Measurements from ENCODE around the gene DOK6. TPM values are rescaled to one million over a fixed set of nuclear protein-coding genes. Genes with fewer than 3 reads are reported as not detected.

DOK6 gene
- total RNA-seq, 1 donor from 2014 or later = 0.43 TPM

GRCh38 chr18:69839497-69839896 lies 438.8 kb downstream of the DOK6 start:
- Histone ChIP-seq H3K4me1 (peaks cover 6% of the 10 kb centered on the region), H3F3A (ENCODE audit: low read depth) (no peaks in the 10 kb centered on the region), H3K4me3 (no peak overlapping the region), H3K27ac (no peak overlapping the region), H4K20me1 (ENCODE audit: low read depth) (no peaks in the 10 kb centered on the region), H2AFZ (replicated peaks) (no peak overlapping the region), H3K9me3 (ENCODE audit: low read depth) (no peaks in the 10 kb centered on the region), H3K27me3 (no peaks in the 10 kb centered on the region), H3K4me2 (no peak overlapping the region), H3K79me2 (ENCODE audit: low read depth) (no peaks in the 10 kb centered on the region), H3K9ac (no peak overlapping the region), H3K36me3 (no peaks in the 10 kb centered on the region)
- H3K36me3 Mint-ChIP-seq = peaks cover 1% of the 10 kb centered on the region
- TF ChIP-seq EZH2phosphoT487 (IDR thresholded peaks at IDR 0.05) (no peak), EZH2 (IDR thresholded peaks at IDR 0.05) (no peak), CTCF (IDR thresholded peaks at IDR 0.05) (no peak)
- H3K4me1 Mint-ChIP-seq = peaks cover 43% of the 10 kb centered on the region
- peak overlapping the region; percentile 15 for H3K4me3 Mint-ChIP-seq
- no peaks in the 10 kb centered on the region for H3K27me3 Mint-ChIP-seq (ENCODE audit: insufficient read depth, low read depth)
- DNase-seq (ENCODE audit: low spot score) = no peak
- no peaks in the 10 kb centered on the region for H3K9me3 Mint-ChIP-seq
- H3K27ac Mint-ChIP-seq = peak overlapping the region; percentile 89

DNA sequence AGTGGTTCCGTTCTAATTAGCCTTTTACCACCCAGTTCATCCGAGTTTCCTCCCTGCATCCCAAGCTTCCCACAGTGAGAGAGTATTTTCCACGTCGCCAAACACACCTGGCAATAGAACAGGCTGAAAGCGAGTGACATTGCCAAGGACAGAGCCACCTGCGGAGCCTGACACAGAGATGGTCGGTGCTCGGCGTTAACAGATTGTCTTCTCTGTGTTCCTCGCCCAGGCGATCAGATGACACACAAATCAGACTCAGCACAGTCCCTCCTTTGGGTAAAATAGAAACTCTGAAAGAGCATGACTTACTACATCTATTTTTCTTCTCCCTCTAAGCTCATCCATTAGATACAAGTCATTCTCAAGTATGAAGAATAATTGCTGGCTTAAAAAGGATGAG lies 439.3 kb downstream of the DOK6 start:
- Mint-ChIP-seq H3K27me3 (ENCODE audit: insufficient read depth, low read depth) (no peaks in the 10 kb centered on the region), H3K9me3 (no peaks in the 10 kb centered on the region), H3K4me1 (peaks cover 43% of the 10 kb centered on the region), H3K36me3 (peaks cover 1% of the 10 kb centered on the region), H3K4me3 (no peak overlapping the region), H3K27ac (peak overlapping the region; percentile 75)
- no peaks in the 10 kb centered on the region for H3K27me3 ChIP-seq
- H3K36me3 ChIP-seq = no peaks in the 10 kb centered on the region
- H3K79me2 ChIP-seq (ENCODE audit: low read depth) = no peaks in the 10 kb centered on the region
- H2AFZ ChIP-seq (replicated peaks) = no peak overlapping the region
- H3K27ac ChIP-seq = no peak overlapping the region
- TF ChIP-seq EZH2phosphoT487 (IDR thresholded peaks at IDR 0.05) = no peak
- no peak for TF ChIP-seq CTCF (IDR thresholded peaks at IDR 0.05)
- no peak overlapping the region for H3K4me2 ChIP-seq
- no peaks in the 10 kb centered on the region for H3K9me3 ChIP-seq (ENCODE audit: low read depth)
- H3K9ac ChIP-seq = no peak overlapping the region
- H4K20me1 ChIP-seq (ENCODE audit: low read depth) = no peaks in the 10 kb centered on the region
- H3K4me1 ChIP-seq = peaks cover 6% of the 10 kb centered on the region
- no peaks in the 10 kb centered on the region for H3F3A ChIP-seq (ENCODE audit: low read depth)
- no peak for DNase-seq (ENCODE audit: low spot score)
- no peak overlapping the region for H3K4me3 ChIP-seq

GRCh38 chr18:69840445-69840844 lies 439.8 kb downstream of the DOK6 start:
- Histone ChIP-seq H3F3A (ENCODE audit: low read depth) (no peaks in the 10 kb centered on the region), H3K36me3 (no peaks in the 10 kb centered on the region), H3K27ac (no peak overlapping the region), H3K9me3 (ENCODE audit: low read depth) (no peaks in the 10 kb centered on the region), H3K4me2 (no peak overlapping the region), H3K9ac (no peak overlapping the region), H3K79me2 (ENCODE audit: low read depth) (no peaks in the 10 kb centered on the region), H3K27me3 (no peaks in the 10 kb centered on the region), H4K20me1 (ENCODE audit: low read depth) (no peaks in the 10 kb centered on the region), H2AFZ (replicated peaks) (no peak overlapping the region), H3K4me3 (no peak overlapping the region), H3K4me1 (peaks cover 6% of the 10 kb centered on the region)
- Mint-ChIP-seq H3K27ac (peak overlapping the region; percentile 75), H3K4me3 (no peak overlapping the region), H3K4me1 (peaks cover 43% of the 10 kb centered on the region), H3K27me3 (ENCODE audit: insufficient read depth, low read depth) (no peaks in the 10 kb centered on the region), H3K36me3 (peaks cover 1% of the 10 kb centered on the region), H3K9me3 (no peaks in the 10 kb centered on the region)
- DNase-seq (ENCODE audit: low spot score) = no peak
- TF ChIP-seq EZH2phosphoT487 (IDR thresholded peaks at IDR 0.05) = no peak
- no peak for TF ChIP-seq EZH2 (IDR thresholded peaks at IDR 0.05)
- TF ChIP-seq CTCF (IDR thresholded peaks at IDR 0.05) = no peak
